DMS79 treated with DMSO at 0.1 percent for 48 hours (cell line): ENCODE results near the gene TPST2.
A peak's percentile ranks its signal among the peaks of the same experiment; 100 is the strongest.

Experiments
- DNase-seq: peaks from one replicate; lab custom pipeline; 2025; lab: John Stamatoyannopoulos, UW

Gene TPST2

GRCh38 chr22:26580240-26580962 lies 9.5 kb downstream of the TPST2 start:
- no peak for DNase-seq

DNA sequence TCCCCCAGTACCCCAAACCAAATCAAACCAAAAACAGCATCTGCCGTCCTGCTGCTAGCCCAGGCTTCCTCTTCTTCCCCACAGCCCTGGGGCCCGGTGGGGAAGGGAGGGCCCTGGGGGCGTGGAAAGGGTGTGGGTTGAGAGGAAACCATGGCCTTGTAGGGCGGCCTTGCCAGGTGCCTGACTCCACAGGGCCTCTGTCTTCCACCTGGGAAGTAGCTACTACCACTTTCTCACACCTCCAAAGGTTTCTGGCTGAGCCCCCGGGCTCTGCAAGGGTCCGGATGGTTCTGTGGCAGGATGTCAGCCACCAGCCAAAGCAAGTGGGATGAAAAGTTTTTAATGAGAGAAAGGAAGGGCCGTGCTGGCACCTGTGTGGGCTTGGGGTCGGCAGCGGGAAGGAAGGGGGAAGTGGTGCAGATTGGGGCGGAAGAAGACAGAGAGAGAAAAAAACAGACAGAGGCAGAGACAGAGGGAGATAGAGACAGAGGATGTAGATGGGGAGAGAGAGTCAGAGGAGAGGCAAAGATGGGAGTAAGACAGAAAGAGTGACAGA lies 10.5 kb downstream of the TPST2 start:
- no peak for DNase-seq

DNA sequence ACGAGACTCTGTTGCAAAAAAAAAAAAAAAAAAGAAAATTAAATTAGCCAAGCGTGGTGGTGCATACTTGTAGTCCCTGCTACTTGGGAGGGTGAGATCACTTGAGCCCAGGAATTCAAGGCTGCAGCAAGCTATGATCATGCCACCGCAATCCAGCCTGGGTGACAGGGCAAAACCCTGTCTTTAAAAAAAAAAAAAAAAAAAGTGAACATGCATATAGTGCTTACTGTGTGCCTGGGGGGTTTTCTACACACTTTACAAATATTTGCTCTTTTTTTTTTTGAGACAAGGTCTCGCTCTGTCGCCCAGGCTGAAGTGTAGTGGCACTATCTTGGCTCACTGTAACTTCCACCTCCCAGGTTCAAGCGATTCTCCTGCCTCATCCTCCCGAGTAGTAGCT lies 12.9 kb downstream of the TPST2 start:
- no peak for DNase-seq

DNA sequence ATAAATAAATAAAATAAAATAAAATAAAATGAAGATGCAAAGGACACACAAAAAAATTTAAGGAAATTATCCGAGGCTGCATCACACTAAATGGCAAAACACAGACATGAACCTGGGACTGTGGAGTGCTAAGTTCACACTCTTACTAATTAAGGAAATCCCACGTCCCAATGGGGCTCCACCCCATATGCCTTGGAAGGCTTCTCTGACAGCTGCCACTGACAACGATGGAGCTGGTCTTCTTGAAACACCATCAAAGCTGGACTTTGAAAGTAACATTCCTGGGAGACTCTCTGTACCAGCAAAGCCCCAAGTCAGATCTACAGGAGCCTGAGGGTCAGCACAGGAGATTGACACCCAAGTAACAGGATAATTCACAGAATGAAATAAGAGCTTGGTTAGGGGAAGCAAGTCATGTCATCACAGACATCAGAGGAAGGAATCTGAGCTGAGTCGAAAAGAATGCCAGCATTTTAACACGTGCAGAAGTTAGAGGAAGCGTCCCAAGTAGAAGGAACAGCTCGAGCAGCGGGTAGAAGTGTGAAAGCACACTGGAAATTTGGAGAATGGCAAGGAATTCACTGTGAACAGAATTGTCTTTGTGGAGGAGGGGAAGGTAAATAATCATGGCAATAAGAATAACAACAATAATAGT lies 13.8 kb downstream of the TPST2 start:
- no peak for DNase-seq

DNA sequence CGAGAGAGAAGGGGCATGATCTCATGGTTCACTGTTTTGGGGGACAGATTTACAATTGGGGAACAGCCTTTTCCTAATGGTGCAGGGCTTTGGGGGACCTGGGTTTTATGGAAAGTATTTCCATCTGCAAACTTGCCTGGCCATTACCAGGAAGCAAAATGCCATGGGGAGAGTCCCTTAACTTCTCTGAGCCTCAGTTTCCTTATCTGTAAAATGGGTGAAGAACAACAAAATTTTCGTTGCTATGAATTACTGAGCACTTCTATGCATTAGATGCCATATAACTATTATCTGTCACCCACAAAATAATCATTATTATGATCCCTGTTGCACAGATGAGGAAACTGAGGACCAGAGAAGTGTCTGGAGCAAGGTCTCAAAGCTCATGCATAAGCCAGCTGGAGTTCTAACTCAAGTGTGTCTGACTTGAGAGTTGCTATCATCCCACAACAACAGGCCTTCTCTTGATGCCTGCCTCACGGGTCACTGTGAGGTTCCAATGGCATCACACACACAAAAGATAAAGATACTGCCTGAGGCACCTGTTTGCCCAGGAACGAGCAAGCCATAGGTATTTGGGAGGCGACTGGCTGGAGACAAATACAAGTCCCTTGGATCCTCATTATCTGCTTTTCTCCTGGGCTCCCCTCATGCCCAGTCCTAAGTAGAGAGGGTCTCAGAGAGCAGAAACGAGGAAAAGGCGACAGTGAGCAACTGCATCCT lies 15.8 kb downstream of the TPST2 start:
- no peak for DNase-seq

GRCh38 chr22:26573026-26573662 lies 16.8 kb downstream of the TPST2 start:
- DNase-seq, result peak; percentile 54

DNA sequence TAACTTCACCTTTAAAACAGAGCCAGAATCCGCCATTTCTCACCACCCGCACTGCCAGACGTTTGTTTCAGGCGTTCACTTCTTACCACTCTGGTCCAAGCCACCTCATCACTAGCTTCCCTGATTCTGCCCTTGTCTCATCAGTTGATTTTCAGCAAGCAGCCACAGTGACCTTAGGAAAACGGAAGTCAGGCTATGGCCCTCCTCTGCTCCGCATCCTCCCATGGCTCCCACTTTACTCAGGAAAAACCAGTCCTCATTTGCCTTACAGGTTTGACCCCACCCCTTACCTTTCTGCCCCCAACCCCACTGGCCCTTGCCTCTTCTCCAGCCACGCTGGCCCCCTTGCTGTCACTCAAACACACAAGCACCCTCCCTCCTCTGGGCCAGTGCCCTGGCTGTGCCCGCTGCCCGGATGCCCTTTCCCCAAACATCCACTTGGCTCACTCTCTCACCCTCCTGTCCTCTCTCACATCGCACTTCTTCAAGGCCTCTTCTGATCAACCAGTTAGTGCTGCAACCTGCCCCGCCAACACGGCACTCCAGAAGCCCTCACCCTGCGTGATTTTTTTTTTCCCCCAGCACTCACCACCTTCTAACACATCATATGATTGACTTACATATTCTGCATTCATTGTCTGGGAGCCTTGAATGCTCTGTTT lies 18.9 kb downstream of the TPST2 start:
- no peak for DNase-seq

DNA sequence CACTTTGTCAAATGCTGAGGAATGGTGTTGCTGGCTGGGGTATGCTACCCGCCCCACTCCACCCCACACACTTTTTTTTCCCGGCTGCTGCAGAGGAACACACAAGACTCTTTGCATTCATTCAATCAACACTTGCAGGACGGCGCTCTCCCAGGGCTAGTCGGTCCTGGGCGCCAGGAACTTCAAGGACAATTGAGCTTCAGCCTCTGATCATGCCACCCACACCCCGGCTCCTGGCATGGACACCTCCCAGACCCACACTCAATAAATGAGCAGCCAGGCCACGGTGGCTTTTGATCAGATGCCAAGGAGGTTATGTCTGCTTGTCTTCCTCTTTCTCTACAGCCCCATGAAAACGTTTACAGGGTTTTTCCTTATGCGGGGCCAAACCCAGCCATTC lies 19.8 kb downstream of the TPST2 start:
- no peak for DNase-seq

DNA sequence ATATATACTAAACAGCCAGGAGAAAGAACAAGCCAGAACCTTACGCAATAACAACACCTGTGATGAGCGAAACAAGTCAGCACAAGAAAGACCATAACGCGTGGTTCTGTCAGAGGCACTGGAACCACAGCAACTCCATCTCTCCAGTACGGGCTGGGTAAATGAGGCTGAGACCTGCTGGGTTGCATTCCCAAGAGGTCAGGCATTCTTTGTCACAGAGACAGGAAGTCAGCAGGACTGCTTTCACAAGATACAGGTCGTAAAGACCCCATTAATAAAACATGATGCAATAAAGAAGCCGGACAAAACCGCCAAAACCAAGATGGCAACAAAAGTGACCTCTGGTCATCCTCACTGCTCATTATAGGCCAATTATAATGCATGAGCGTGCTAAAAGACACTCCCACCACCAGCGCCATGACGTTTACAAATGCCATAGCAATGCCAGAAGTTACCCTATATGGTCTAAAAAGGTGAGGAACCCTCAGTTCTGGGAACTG lies 21.7 kb downstream of the TPST2 start:
- DNase-seq, result no peak

DNA sequence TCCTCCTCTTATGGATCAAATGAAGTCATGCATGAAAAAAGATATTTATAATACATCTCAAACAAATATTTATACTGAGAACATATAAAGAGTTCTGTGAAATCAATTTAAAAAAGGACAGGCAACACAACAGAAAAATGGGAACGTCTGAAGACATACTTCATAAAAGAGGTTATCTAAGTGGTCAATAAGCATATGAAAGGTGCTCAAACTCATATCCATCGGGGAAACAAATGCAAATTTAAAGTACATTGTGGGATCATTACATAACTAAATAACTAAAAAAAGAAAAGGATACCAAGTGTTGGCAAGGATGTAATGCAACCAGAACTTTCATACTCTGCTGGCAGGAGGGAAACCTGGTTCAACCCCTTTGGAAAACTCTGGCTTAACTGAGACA lies 22.3 kb downstream of the TPST2 start:
- DNase-seq, result no peak

DNA sequence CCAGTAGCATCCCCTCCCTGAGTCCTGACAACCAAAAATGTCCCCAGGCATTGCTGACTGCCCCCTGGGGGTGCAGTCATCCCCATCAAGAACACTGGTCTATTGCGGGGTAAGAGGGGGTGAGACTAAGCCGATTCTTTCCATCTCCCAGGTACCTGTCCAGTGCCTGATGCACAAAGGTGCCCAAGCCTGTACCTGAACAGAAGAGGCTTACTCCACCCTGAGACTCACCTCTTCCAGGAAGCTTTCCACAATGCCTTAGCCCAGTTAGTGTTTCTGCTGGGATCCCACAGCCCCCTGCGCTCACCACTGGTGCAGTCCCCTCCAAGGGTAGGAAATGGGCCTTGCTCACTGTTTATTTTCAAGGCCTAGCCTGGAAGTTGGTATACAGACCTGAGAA lies 22.9 kb downstream of the TPST2 start:
- DNase-seq, result no peak

- no peak for DNase-seq
Observed at GRCh38 chr22:26565889-26566288, 24.0 kb downstream of the TPST2 start.

DNA sequence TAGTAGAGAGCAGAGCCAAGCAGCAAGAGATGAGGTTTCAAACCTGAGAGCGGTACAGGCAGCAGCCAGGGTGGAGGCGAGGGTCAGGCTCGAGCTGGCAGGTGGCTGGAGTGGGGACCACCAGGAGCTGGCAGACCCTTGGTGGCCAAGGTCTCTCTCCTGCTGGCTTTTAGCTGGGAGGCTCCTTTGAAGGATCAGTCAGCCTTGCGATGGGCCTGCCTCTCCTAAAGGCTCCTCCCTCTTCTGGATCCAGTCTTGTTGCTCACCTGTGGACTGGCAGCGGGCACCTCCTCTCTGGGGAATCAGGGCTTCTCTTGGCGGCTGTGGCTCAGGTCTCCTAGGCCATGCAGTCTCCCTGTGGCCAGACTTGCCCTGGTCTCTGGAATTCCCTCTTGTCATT lies 24.8 kb downstream of the TPST2 start:
- DNase-seq, result no peak

DNA sequence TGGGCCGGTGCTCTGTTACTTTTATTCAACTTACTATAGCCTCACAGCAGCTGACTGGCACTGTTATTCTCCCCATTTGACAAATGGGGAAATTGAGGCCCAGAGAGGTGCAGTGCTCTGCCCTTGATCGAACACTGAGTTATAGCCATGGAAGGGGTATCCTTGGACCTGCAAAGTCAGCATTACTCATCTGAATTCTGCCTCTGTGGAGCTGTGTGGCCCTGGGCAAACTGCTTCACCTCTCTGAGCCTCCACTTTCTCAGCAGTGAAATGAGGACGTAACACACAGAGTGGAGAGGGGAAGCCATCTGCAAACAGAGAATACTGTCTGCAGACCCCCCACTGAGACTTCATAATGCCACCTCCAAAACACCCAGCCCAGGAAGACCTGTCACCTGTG lies 25.3 kb downstream of the TPST2 start:
- DNase-seq, result no peak

GRCh38 chr22:26564181-26564580 lies 25.8 kb downstream of the TPST2 start:
- no peak for DNase-seq

- DNase-seq, result no peak
Observed at GRCh38 chr22:26563022-26563421, 26.9 kb downstream of the TPST2 start.

DNA sequence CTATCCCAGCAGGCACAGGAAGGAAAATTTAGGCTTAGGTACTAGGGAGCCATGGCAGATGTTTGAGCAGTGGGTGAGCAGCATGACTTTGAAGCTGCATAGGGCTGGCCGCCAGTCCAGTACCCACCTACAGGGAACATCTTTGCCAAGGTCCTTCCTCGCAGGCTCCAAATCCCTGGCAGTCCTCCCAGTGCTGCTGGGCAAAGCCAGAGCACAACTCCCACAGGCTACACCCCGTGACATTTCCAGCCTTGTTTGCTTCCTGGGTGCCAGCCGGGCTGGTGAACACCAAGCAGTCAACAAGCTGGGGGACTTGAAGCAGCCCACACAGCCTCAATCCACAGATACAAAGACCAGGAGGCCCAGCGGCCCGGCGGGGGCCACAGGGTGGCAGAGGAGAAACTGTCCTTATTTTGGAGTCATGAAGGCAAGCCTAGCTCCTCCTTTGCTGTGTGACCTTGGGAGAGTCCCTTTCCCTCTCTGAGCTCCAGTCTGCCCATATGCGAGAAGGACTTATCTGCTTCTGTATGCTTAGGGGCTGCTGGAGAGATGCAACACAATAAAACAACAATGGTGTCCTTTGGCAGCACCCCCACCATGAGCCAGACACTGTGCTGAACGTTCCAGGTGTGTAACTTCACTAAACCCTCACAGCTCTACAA lies 28.0 kb downstream of the TPST2 start:
- DNase-seq, result no peak

DNA sequence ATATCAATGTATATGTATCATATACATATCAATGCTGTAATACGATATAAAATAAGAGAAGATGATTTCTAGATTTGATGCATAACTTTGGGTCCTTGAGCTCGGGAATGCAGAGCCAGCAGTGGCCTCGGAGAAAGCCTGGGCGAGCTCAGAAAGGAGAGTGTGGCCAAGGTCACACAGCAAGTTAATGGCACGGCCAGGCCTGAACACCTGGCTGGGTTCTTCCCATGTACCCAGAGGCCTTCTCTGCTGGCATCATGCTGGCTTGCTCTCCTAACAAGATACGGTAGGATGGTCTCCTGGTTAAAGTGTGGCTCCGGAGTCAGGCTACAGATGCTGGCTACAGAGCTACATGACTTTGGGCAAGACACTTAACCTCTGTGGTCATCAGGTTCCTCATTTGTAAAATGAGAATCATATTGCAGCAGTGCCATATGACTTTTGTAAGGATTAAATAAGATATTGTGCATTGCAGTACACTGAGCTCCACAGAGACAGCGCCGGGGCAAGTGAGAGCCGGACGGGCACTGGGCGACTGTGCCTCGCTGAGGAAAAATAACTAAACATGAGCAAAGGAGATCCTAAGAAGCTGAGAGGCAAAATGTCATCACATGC lies 29.9 kb downstream of the TPST2 start:
- no peak for DNase-seq

DNA sequence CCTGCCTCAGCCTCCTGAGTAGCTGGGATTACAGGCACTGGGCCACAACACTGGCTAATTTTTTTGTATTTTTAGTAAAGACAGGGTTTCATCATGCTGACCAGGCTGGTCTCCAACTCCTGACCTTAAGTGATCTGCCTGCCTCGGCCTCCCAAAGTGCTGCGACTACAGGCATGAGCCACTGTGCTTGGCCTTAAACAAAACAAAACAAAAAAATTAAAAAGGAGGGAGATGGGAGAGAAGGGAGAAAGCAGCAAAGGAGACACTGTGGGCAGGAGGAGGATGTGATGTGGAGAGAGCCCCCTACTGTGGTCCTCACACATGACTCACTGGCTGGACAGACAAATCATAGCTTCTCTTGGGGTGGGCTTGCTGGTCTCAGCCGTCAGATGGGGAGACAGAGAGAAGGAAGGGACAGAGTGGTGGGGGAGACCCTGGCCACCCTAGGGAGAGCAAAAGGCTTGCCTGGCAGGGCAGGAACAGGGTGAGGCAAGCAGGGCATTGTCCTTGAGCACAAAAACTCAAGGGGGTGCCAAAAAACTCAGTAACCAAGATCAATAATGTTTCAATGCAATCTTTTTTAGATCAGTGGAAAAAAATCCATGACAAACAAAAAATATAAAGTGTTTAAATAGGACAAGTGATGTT lies 31.6 kb downstream of the TPST2 start:
- DNase-seq, result no peak

GRCh38 chr22:26556904-26557303 lies 33.0 kb downstream of the TPST2 start:
- no peak for DNase-seq
